ENCODE results near the gene GPC5.
"Not testable (repeated sequence)": the region's sequence is repeated elsewhere in the genome, so short reads cannot be mapped to it uniquely, and the experiment has no call there.

GPC5 gene

DNA sequence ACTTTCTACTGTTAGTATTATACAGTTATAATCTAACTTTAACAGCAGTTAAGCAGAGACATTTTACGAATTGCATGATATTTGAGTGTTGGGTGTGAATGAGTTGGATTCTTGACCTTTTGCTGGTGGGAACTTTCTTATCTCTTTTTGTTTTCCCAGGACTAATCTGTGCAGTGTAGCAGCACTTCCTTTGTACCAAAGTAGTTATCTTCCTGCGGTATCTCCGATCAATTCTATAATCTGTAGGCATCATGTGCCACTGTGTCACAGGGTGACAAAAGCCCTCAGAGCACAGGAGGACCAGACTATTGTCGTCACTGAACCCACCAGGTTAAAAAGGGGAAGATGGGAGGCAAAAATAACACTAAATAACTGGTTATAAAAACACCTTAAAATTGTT, 823.5 kb downstream of the GPC5 start:
- no peak for DNase-seq

DNA sequence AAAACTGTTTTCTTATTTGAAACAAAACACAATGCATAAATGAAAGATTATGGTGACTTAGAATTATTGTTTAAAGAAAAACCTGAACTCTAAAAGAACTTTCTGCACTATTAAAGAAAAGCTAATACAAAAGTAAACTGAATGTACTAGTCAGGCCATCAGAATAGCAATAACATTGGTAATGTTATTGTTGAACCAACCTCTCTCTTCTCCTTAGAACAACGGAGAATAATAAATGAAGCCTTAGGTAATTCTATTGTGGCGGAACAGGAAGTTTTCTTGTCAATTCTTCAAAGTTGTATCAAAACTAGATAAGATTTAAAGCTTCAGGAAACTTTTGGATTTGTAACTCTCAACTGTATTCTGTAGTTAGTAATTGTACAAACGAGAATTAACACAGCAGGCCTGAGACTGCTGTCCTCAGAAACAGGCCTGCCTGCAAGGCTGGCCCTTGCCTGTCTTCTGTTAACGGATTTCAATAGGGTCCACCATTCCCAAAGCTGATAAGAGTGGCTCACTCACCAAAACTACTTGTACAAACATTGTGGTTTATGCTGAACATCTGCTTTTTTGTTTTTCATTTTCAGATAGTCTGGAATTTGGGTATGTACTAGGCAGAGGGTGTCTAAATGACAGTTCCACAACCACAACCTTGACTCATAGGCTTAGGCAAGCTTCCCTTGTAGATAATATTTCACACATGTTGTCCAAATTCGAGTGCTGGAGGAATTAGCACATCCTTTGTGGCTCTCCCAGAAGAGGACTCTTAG, 825.8 kb downstream of the GPC5 start:
- DNase-seq: no peak

DNA sequence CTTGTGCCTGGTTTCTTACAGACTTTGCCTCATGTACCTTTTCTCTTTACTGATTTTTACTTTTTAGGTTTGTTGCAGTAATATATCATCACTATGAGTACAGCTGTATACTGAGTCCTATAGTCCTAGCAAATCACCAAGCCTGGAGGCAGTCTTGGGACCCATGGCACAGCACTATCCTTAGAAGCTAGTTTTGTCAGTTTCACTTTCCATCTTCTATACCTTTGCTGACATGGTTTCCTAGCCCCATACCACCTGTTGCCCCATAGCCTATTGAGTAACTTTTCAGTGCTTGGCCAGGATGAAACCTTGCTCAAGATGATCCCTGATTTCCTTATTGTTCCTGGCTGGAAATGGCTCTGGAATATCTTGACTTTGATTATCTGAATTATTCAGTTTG, 826.4 kb downstream of the GPC5 start:
- no peak for DNase-seq

DNA sequence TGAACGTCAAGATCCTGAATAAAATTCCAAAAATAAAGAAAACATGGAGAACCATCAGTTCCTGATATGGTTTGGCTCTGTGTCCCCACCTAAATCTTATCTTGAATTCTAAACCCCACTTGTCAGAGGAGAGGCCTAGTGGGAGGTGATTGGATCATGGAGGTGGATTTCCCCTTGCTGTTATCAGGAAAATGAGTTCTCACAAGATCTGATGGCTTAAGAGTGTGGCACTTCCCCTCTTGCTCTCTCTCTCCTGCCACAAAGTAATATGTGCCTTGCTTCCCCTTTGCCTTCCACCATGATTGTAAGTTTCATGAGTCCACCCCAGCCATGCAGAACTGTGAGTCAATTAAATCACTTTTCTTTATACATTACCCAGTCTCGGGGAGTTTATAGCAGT, 827.4 kb downstream of the GPC5 start:
- DNase-seq: no peak

DNA sequence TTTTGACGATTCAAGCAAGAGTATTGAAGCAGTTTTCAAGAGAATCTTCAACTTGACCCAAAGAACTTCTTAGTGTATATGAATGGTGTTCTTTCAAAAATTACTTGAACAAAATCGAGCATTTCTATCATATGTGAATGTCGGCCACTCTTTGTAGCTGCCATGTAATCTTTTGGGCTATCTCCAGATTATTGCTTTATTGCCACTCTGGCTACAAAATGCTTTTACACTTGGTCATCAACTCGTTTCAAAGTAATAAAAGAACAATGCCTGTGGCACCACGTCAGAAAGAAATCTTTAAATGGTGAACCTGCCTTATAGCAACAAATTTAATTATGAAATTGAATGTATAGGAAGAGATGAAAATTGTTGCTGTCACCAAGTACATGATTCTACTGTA, 834.5 kb downstream of the GPC5 start:
- no peak for DNase-seq

DNA sequence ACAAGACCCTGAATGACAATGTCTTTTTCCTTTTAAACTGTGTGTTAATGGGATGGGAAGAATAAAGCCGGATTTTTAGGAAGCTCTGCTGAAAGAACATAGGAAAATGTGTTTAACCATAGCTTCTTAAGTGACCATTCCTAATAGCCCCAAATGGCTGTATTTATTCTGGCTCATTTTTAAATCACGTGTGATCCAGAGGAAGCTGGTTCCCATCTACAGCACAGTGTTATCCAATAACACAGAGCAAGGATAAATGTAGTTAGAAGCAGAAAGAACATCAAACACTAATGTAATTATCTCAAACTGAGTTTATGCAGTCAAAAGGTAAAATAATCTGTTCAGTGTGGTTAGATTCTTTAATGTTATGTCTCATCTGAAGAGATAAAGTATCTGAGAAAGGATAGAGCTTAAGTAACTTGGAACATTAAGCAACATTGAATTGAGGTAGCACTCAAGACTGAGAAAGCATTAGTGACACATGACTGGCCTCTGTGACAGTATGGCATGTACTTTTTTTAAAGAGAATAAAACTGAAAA, 853.3 kb downstream of the GPC5 start:
- DNase-seq: no peak

DNA sequence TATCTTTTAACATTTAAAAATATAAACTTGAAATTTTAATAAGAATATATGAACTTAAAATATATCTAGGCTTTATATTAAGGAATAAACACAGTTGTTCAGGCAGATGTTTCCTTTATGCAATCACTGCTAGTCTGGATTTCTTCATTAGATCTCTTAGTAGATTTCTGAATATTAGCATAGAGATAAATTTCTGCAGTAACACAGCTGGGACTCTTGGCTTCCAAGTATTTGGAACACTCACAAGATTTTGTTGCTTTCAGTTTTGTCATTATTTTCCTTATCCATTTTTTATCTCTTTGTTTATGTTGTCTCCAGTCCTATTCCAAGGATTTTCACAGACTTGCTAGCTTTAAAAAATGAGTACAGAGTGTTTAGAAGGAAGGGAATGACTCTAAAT, 857.1 kb downstream of the GPC5 start:
- no peak for DNase-seq

DNA sequence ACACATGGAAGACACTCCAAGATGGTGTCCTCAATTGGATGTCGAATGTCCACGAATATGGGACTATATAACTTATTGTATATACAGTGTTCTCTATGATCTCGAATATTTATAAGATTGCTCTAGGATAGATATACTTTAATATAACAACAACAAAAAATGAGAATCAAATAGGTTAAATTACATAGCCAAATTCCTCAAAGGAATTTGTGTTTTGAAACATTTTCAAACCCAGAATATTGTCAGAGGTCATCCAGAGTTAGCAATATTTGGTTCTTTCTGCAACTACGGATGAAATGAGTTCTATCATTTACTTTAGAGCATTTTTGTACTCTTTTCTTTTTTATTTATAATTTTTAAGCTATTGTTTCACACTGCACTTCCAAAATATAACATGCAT, 857.8 kb downstream of the GPC5 start:
- DNase-seq: no peak

DNA sequence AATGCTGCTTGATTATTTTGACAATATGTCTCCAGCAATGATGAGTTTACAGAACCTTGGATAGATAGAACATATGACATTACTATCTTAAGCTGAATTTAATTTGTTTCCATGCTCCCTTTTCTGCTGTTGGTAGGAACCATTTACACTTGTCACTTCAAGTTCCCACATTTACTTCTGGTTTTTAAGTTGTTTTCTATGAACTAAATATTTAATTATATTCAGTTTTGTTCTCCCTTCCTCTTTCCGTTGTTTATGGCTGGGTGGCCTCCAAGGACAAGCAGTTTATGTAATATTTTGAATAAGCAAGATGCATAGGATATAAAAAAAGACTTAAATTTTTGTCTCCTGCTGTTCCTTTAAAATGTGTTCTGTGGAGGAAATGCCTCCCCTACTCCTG, 860.6 kb downstream of the GPC5 start:
- DNase-seq: no peak

DNA sequence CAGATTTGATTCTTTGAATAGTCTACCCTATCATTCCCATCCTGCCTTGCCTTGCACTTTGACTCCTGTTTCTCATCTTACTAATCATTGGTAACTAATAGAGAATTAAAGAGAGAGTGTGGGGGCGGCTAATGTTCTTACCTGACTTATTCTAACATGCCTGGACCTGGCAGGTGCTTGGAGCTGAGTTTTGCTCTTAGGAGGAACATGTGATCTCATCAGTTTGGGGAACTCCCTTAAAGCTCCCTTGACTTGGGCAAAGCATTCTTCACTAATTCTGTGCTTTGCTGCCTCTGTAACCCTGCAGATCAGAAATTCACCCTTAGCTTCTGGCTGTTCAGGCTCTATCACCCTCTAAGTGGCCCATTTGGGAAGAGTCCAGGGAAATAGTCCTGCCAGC, 861.1 kb downstream of the GPC5 start:
- DNase-seq: no peak

DNA sequence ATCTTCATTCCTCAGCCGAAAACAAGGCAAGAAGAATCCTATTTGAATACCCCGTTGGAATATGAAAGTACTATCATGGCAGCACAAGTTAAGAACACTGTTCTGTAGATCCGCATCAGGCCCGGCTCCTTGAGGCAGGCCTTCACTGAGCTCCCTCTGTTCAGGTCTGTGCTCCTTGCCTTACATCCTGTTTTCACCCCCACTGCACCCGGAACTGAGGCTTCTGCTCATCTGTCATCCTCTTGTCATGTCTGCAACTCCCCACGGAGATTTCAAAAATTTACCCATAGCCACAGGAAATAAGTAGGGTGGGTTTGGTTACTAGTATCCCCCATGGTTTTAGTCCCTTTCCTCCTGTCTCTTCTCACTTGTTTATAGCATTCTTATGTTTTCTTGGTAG, 861.9 kb downstream of the GPC5 start:
- DNase-seq: no peak

DNA sequence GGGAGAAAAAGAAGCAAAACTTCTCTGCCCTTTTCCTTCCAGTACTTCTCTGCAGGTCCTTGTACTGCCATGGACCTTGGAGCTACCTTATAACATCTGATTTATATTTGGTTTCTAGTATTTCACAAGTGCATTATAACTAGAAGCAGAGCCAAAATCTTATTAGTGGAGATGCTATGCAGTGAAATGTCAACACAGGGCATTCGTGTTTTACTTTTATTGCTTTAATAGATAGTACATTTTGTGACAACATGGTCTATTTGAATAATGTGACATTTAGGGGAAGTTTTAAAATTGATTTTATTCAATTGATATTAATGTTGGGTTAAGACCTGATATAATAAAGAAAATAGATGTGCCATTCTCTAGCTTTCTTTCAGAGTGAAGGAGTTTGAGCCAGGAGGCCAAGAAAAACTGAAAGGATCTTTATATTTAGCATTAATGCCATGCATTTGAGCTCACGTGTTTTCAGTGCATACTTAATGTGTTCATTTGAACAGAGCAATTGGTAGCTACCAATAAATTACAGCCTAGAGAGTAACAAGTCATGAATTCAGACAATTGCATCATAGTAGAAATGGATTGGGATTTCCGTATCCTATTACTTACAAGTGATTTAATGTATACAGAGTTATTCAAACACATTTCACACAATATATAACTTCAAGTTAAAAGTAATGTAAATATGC, 863.8 kb downstream of the GPC5 start:
- no peak for DNase-seq

DNA sequence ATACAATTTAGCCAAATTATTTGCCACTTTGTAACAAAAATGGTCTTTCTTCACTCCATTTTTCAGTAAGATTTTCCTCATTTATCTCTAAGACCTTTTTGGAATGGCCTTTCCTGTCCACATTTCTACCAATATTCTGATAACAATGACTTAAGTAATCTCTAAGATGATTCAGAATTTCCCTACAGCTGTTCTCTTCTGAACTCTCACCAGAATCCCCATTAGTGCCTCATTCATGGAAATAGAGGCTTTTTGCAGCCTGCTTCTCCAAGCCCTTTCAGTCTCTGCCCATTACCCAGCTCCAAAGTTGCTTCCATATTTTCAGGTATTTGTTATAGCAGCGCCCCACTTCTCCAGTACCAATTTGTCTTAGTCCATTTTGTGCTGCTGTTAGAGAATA, 867.0 kb downstream of the GPC5 start:
- DNase-seq: no peak

DNA sequence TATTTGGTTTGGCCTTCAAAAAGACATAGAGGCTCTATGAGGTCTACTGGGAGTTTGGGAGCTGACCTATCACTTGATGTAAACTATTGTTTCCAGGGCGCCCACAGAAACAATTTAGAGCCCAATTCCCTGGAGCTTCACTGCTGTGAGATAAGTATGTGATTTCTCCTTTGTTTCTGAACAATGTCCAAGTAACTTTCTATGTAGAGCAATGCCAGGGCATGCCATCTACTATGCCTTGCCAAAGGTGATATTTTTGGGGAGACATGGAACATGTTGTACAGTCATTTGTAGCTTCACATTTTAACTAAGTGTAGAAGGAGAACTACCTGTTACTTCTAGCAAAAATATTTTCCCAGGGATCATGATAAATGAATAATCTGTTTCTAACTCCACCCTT, 872.6 kb downstream of the GPC5 start:
- DNase-seq: no peak

DNA sequence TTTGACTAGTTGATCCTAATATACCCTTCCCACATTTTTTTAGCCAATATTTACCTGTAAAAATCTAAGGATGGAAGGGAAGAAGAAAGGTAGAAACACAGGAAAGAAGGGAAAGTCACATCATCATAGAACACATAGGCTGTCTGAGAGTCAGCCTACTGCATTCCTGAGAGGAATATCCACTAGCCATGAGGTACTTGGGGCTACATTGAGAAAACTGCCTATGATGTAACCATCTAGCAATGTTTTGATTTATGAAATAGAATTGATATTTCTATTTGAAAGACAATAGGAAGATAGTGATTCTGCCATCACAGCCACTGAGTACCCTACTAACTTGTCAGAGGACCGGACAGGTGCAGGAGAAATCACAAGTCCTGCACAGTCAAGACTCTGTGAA, 873.8 kb downstream of the GPC5 start:
- no peak for DNase-seq

DNA sequence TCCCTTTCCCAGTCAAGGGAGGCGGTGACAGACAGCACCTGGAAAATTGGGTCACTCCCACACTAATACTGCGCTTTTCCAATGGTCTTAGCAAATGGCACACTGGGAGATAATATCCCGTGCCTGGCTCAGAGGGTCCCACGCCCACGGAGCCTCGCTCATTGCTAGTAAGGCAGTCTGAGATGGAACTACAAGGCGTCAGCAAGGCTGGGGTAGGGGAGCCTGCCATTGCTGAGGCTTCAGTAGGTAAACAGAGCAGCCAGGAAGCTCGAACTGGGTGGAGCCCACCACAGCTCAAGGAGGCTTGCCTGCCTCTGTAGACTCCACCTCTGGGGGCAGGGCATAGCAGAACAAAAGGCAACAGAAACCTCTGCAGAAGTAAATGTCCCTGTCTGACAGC, 882.6 kb downstream of the GPC5 start:
- not testable (repeated sequence) for DNase-seq

DNA sequence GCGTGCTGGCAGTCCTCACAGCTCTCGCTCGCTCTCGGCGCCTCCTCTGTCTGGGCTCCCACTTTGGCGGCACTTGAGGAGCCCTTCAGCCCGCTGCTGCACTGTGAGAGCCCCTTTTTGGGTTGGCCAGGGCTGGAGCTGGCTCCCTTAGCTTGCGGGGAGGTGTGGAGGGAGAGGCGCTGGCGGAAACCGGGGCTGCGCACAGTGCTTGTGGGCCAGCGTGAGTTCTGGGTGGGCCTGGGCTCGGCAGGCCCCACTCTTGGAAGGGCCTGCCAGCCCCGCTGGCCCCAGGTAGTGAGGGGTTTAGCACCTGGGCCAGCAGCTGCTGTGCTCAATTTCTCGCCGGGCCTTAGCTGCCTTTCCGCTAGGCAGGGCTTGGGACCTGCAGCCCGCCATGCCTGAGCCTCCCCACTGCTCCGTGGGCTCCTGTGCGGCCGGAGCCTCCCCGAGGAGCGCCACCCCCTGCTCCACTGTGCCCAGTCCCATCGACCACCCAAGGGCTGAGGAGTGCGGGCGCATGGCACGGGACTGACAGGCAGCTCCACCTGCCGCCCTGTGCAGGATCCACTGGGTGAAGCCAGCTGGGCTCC, 892.4 kb downstream of the GPC5 start:
- not testable (repeated sequence) for DNase-seq

DNA sequence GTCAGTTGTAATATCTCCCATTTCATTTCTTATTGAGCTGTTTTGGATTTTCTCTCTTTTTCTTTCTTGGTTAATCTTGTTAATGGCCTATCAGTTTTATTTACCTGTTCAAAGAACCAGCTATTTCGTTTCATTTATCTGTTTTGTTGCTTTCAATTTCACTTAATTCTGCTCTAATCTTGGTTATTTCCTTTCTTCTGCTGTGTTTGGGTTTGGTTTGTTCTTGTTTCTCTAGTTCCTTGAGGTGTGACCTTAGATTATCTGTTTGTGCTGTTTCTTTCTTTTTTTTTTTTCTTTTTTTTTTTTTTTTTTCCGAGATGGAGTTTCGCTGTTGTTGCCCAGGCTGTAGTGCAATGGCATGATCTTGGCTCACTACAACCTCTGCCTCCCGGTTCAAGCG, 896.1 kb downstream of the GPC5 start:
- DNase-seq: not testable (repeated sequence)

DNA sequence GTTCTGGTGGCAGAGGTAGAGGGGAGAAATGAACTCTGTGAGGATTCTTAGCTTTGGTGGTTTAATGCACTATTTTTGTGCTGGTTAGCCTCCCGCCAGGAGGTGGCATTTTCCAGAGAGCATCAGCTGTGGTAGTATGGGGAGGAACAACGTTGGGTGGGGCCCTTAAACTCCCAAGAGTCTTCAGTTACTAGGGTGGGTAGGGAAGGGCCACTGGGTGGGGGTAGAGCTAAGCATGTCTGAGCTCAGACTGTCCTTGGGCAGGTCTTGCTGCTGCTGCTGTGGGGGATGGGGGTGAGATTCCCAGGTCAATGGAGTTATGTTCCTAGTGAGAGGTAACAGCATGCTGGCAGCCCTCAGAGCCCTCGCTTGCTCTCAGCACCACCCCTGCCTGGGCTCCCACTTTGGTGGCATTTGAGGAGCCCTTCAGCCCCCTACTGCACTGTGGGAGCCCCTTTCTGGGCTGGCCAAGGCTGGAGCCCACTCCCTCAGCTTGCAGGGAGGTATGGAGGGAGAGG, 897.8 kb downstream of the GPC5 start:
- not testable (repeated sequence) for DNase-seq

DNA sequence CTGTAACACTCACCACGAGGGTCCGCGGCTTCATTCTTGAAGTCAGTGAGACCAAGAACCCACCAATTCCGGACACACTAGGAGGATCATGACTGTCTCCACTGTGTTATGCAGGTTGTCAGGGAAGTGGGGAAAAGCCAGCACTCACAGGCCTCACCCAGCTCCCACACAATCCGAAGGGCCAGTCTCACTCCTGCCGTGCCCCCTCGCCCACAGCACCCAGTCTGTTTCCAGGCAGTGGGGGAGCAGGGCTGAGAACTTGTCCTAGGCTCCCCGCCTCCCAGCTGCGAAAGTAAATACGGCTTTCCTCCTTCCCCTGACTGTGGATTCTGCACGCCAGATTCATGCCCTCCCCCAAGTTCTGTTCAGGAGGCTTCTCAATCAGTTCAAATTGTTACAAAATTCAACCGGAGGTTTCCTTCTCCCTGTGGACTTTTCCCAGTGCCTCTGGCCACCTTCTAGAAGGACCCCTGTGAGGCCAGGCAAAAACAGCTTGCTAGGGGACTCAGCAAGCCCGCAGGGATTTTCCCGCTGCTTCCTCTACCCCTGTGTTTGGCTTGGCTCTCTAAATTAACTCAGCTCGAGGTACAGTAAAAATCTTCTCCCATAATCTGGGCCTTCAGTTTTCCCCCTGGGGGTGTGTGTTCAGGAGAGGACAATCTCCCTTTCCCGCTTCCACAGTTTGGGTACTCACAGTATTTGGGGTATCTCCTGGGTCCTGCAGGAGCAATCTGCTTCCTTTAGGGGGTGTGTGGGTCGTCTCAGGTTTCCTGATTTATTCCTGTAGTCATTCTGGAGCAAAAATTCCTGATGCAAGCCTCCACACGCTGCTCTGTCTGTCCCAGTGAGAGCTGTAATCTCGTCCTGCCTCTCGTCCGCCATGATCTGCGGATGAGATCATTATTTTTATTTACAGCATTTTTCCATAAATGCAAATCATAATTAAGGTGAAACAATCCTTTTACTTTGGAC, 899.8 kb downstream of the GPC5 start:
- no peak for DNase-seq

DNA sequence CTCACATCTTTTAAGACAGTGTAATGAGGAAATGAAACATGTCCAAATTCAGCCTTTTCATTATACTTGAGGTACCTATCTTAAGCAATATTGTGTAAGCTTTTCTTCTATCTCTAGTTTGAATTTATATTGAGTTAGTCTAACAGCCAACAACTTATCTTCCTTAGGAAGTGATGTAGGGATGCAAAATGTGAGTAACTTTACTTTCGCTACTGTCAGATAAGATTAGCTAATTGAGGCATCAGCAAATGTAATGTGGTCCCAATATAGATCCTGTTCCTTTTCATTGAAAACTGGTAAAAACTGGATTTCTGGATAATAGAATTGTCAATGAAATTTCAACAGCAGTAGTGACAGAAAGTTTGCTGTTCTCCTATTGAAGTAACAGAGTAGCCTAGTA, 902.2 kb downstream of the GPC5 start:
- no peak for DNase-seq

DNA sequence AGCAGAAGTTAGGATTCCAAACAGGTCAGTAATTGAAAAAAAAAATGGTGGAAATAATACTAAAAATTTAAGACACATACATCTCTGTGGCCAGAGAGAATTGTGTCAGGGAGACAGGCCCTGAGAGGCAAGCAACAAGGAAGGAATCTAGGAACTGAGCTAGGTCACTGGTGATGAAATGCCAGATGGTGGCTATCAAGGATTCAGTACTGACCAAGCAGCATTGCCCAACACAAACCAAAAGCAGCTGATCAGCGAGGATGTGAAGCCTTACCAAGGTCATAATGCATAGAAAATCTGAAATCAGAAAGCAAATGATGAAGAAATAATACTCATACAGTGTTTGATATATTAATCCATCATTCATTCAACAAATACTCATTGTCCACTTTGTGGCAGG, 905.0 kb downstream of the GPC5 start:
- DNase-seq: no peak

DNA sequence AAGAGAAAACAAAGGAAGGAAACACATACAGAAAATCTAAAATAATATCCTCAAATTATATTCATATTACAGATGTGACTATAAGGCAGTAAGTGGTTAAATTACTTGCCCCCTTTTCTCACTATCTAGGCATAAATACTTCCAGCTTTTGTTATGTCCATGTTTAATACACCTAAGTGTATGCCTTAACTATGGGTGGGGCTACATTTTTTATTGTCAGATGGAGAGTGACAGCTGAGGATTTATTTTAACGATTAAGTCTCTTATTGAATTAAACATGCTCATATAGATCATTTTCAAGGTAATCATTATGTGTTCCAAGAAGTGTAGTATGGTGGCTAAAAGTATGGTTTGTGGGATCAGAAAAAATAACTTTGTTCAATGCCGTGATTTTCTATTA, 909.3 kb downstream of the GPC5 start:
- DNase-seq: no peak

Data from cerebellar nuclear complex (tissue), 1 donor.